ENCODE measurements around the gene NEMP1. TPM values are rescaled to one million over a fixed set of nuclear protein-coding genes. Genes with fewer than 3 reads are reported as not detected.

Gene NEMP1
- total and polyA plus RNA-seq, 2 of the 13 experiments (the other 11 are each of a cell fraction or from before 2014, with no cell fraction given): 11.4 to 12.9 TPM

DNA sequence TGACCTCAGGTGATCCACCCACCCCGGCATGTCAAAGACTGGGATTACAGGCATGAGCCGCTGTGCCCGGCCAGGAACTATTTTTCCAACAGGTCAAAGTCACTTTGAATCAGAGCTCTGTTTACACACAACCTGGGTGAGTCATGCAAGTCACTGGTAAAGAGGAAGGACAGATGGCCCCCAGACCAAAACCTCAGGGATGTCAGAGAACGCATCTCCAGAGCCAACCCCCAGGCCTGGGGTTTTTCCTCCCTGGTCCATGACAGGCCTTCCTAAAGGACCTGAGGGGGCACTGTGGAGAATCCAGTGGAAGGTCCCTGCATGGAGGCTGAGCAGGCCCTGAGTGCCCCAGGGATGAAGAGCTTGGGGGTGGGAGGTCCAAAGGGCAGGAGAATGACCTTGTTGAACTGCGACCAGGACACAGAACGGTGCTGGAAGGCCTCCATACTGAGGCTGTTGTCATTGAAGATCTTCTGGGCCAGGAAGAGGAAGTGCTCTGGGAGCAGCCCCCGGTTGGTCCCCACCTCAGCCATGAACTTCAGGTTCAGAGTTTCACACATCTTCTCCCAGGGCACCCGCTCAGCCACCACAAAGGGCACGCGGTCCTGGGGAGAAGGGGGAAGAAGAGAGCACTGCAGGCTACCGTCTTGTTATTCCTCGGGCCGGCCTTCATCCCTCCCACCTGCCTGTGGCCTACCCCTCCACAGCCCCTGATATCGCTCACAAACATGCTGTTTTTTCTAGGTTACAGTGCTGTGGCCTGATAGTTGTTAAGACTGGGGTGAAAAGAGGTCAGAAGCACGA, 23.5 kb upstream of the NEMP1 start (continued):
- peak; percentile 23; the same call in 1 of the 2 replicates for TF ChIP-seq ZNF317 (CRISPR knock-in tag; IDR thresholded peaks at IDR 0.05)
- no peak for TF ChIP-seq PBX2 (CRISPR knock-in tag; IDR thresholded peaks at IDR 0.05)
- no peak for TF ChIP-seq SNRNP70 (IDR thresholded peaks at IDR 0.05; ENCODE audit: low read depth, low read length)
- peak; percentile 16; the same call in 1 of the 2 replicates for TF ChIP-seq ZFP36L1 (CRISPR knock-in tag; IDR thresholded peaks at IDR 0.05)
- TF ChIP-seq, protein P1, sequence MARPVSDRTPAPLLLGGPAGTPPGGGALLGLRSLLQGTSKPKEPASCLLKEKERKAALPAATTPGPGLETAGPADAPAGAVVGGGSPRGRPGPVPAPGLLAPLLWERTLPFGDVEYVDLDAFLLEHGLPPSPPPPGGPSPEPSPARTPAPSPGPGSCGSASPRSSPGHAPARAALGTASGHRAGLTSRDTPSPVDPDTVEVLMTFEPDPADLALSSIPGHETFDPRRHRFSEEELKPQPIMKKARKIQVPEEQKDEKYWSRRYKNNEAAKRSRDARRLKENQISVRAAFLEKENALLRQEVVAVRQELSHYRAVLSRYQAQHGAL (CRISPR knock-in tag; IDR thresholded peaks at IDR 0.05; ENCODE audit: not compliant biosample characterization): no peak
- TF ChIP-seq ZNF138 (CRISPR knock-in tag; IDR thresholded peaks at IDR 0.05; ENCODE audit: low read depth): no peak
- TF ChIP-seq POGZ (CRISPR knock-in tag; IDR thresholded peaks at IDR 0.05): peak; percentile 50; the same call in 1 of the 2 replicates
- TF ChIP-seq ZNF614 (CRISPR knock-in tag; IDR thresholded peaks at IDR 0.05; ENCODE audit: borderline replicate concordance): peak; percentile 62; the same call in 1 of the 2 replicates
- peak; percentile 85 for TF ChIP-seq SAP130 (CRISPR knock-in tag; IDR thresholded peaks at IDR 0.05; ENCODE audit: low read depth)
- TF ChIP-seq, protein P2, sequence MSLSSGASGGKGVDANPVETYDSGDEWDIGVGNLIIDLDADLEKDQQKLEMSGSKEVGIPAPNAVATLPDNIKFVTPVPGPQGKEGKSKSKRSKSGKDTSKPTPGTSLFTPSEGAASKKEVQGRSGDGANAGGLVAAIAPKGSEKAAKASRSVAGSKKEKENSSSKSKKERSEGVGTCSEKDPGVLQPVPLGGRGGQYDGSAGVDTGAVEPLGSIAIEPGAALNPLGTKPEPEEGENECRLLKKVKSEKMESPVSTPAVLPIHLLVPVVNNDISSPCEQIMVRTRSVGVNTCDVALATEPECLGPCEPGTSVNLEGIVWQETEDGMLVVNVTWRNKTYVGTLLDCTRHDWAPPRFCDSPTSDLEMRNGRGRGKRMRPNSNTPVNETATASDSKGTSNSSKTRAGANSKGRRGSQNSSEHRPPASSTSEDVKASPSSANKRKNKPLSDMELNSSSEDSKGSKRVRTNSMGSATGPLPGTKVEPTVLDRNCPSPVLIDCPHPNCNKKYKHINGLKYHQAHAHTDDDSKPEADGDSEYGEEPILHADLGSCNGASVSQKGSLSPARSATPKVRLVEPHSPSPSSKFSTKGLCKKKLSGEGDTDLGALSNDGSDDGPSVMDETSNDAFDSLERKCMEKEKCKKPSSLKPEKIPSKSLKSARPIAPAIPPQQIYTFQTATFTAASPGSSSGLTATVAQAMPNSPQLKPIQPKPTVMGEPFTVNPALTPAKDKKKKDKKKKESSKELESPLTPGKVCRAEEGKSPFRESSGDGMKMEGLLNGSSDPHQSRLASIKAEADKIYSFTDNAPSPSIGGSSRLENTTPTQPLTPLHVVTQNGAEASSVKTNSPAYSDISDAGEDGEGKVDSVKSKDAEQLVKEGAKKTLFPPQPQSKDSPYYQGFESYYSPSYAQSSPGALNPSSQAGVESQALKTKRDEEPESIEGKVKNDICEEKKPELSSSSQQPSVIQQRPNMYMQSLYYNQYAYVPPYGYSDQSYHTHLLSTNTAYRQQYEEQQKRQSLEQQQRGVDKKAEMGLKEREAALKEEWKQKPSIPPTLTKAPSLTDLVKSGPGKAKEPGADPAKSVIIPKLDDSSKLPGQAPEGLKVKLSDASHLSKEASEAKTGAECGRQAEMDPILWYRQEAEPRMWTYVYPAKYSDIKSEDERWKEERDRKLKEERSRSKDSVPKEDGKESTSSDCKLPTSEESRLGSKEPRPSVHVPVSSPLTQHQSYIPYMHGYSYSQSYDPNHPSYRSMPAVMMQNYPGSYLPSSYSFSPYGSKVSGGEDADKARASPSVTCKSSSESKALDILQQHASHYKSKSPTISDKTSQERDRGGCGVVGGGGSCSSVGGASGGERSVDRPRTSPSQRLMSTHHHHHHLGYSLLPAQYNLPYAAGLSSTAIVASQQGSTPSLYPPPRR (CRISPR knock-in tag; IDR thresholded peaks at IDR 0.05; ENCODE audit: borderline replicate concordance): peak; percentile 77
- TF ChIP-seq, protein P3, sequence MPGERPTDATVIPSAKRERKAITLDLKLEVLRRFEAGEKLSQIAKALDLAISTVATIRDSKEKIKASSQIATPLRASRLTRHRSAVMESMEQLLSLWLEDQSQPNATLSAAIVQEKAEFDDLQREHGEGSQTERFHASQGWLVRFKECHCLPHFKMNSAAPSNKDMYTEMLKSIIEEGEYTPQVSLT (CRISPR knock-in tag; IDR thresholded peaks at IDR 0.05; ENCODE audit: borderline replicate concordance, low read depth): no peak
- TF ChIP-seq, protein P4, sequence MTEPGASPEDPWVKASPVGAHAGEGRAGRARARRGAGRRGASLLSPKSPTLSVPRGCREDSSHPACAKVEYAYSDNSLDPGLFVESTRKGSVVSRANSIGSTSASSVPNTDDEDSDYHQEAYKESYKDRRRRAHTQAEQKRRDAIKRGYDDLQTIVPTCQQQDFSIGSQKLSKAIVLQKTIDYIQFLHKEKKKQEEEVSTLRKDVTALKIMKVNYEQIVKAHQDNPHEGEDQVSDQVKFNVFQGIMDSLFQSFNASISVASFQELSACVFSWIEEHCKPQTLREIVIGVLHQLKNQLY (CRISPR knock-in tag; IDR thresholded peaks at IDR 0.05): no peak
- 0 out of 2 replicates have a peak, but pooled peaks have one; percentile 8 for TF ChIP-seq TRIM24 (CRISPR knock-in tag; IDR thresholded peaks at IDR 0.05)
- TF ChIP-seq, protein P5, sequence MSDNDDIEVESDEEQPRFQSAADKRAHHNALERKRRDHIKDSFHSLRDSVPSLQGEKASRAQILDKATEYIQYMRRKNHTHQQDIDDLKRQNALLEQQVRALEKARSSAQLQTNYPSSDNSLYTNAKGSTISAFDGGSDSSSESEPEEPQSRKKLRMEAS (IDR thresholded peaks at IDR 0.05): peak; percentile 51
- no peak for TF ChIP-seq ZNF121 (CRISPR knock-in tag; IDR thresholded peaks at IDR 0.05)
- TF ChIP-seq ZNF232 (CRISPR knock-in tag; IDR thresholded peaks at IDR 0.05; ENCODE audit: borderline replicate concordance): no peak
- peak; percentile 68; the same call in 1 of the 2 replicates for TF ChIP-seq FOXC1 (CRISPR knock-in tag; IDR thresholded peaks at IDR 0.05; ENCODE audit: borderline replicate concordance)
- peak; percentile 81 for TF ChIP-seq ZFY (CRISPR knock-in tag; IDR thresholded peaks at IDR 0.05)
- TF ChIP-seq, protein P6, sequence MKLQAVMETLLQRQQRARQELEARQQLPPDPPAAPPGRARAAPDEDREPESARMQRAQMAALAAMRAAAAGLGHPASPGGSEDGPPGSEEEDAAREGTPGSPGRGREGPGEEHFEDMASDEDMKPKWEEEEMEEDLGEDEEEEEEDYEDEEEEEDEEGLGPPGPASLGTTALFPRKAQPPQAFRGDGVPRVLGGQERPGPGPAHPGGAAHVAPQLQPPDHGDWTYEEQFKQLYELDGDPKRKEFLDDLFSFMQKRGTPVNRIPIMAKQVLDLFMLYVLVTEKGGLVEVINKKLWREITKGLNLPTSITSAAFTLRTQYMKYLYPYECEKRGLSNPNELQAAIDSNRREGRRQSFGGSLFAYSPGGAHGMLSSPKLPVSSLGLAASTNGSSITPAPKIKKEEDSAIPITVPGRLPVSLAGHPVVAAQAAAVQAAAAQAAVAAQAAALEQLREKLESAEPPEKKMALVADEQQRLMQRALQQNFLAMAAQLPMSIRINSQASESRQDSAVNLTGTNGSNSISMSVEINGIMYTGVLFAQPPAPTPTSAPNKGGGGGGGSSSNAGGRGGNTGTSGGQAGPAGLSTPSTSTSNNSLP (IDR thresholded peaks at IDR 0.05; ENCODE audit: low read depth, low read length): no peak

Data from HepG2 (cell line).